Activated CD8-positive, alpha-beta T cell treated with anti-CD3 and anti-CD28 coated beads for 36 hours (primary cell): ENCODE data around the gene CNP. TPM values are rescaled to one million over a fixed set of nuclear protein-coding genes. Genes with fewer than 3 reads are reported as not detected.

ENCODE experiments used
- ATAC-seq: fragments of 200-7000 bp; cut with Tn5 transposase; one replicate; pipeline ENCODE4 v1.10.0; 2021; ENCODE audit warnings: mild to moderate bottlenecking, moderate library complexity
- CTCF ChIA-PET: fragments of 350-600 bp; sonication (Branson Sonifier 250); formaldehyde crosslinking; loops from one replicate; lab custom pipeline; 2021; ENCODE audit warnings: antibody characterized with exemption; lab: Charles Lee
- POLR2A ChIA-PET: fragments of 350-600 bp; sonication (Branson Sonifier 250); formaldehyde crosslinking; loops from one replicate; lab custom pipeline; 2021; ENCODE audit warnings: antibody characterized with exemption; lab: Charles Lee
- DNase-seq: peaks from one replicate; pipeline ENCODE4 v3.0.0-alpha.2; 2020
- H3K27ac Mint-ChIP-seq: one replicate; pipeline ENCODE4 v1.8.0; 2021; ENCODE audit warnings: mild to moderate bottlenecking, mixed read lengths
- H3K27me3 Mint-ChIP-seq: one replicate; pipeline ENCODE4 v1.8.0; 2021; ENCODE audit warnings: mixed read lengths
- H3K36me3 Mint-ChIP-seq: one replicate; pipeline ENCODE4 v1.8.0; 2021; ENCODE audit warnings: low read depth, mixed read lengths
- H3K4me1 Mint-ChIP-seq: one replicate; pipeline ENCODE4 v1.8.0; 2021; ENCODE audit warnings: low read depth, mixed read lengths
- H3K4me3 Mint-ChIP-seq: one replicate; pipeline ENCODE4 v1.8.0; 2021; ENCODE audit warnings: mild to moderate bottlenecking, moderate library complexity, mixed read lengths
- H3K9me3 Mint-ChIP-seq: one replicate; pipeline ENCODE4 v1.8.0; 2021; ENCODE audit warnings: mixed read lengths
- intact Hi-C: fragments of 100-400 bp; cut with micrococcal nuclease; formaldehyde crosslinking; loops from one replicate; pipeline ENCODE4 v1.10.0; 2022
- total RNA-seq, 2 experiments: library from RNA; stranded (reverse); gene quantifications; one replicate each; pipeline ENCODE4 v1.2.3, GENCODE V29; 2021
- TF ChIP-seq, protein P1 (sequence below): fragments of 200-600 bp; IDR thresholded peaks from one replicate; pipeline ENCODE4 v1.8.0; 2022; ENCODE audit warnings: antibody characterized with exemption, mild to moderate bottlenecking

Gene CNP
- total RNA-seq, 2 experiments from 2014 or later: 50.1 to 54.5 TPM

DNA sequence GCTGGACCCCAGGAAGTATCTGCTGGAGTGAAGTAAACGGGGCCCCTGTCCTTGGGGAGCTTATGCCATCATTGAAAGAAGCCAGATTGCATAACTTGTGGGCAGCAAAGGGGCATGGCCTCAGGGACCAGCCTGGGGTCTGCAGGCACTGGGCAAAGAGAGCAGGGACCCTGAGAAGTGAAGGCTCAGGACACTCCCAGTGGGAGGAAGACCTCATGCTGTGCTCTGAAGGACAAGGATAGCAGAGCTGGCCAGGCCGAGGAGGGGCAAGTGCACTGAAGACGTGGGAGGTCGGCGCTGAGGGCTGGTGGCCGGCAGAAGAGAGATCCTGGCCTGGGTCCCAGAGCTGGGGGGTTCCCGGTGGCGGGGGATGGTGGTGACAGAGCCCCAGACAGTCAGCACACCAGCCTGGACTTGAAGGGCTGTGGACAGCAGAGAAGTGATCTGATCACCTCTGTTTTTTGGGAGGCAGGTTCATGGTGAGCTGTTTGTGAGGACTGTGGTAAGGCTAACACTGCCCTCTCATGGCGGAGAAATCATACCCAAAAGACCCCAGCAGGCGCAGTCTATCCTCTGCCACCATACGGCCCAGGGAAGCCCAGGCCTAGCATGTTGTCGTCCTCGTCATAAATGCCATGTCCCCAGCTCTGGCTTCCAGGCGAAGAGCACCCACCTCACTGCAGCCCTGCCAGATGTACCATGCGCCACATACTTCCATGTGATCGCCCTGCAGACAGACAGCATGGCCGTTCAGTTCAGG is 7.1 kb upstream of the CNP start:
- no peak for ATAC-seq
- TF ChIP-seq, protein P1, sequence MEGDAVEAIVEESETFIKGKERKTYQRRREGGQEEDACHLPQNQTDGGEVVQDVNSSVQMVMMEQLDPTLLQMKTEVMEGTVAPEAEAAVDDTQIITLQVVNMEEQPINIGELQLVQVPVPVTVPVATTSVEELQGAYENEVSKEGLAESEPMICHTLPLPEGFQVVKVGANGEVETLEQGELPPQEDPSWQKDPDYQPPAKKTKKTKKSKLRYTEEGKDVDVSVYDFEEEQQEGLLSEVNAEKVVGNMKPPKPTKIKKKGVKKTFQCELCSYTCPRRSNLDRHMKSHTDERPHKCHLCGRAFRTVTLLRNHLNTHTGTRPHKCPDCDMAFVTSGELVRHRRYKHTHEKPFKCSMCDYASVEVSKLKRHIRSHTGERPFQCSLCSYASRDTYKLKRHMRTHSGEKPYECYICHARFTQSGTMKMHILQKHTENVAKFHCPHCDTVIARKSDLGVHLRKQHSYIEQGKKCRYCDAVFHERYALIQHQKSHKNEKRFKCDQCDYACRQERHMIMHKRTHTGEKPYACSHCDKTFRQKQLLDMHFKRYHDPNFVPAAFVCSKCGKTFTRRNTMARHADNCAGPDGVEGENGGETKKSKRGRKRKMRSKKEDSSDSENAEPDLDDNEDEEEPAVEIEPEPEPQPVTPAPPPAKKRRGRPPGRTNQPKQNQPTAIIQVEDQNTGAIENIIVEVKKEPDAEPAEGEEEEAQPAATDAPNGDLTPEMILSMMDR: no peak
- CTCF ChIA-PET: interaction anchor here (0.8 to 1.4 kb wide), 2 partner anchors 23 to 71 kb away, joined by 3 read pairs; no protein-coding TSS in a partner anchor
- Mint-ChIP-seq H3K4me3 (no peak overlapping the region), H3K36me3 (no peaks in the 10 kb centered on the region), H3K27me3 (no peaks in the 10 kb centered on the region), H3K9me3 (no peaks in the 10 kb centered on the region), H3K4me1 (no peaks in the 10 kb centered on the region), H3K27ac (no peak overlapping the region)
- intact Hi-C loops: loop anchor here (5.0 kb wide), 1 partner anchor 158 kb away; no protein-coding TSS in a partner anchor
- POLR2A ChIA-PET: interaction anchor here (1.1 to 1.4 kb wide), 2 partner anchors 13 to 27 kb away, joined by 3 read pairs; no protein-coding TSS in a partner anchor
- DNase-seq: peak; percentile 24

DNA sequence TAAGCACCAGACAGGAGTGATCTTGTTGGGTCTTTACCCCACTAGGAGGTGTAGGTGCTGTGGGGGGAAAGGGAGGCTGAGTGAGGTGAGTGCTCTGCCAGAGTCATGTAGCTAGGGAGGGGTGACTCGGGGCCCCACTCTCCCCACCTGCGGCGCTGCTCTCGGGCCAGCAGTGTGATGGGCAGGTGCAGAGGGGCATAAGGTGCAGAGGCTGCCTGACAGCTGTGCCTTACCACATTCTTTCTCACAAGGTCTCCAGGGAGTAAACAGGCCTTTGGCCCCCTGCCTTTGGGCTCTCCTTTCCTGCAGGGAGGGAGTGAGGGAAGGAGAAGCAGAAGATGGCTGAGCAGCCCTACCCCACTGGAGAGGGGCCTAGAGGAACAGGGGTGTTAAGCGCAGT is 4.5 kb upstream of the CNP start:
- Mint-ChIP-seq H3K27me3 (no peaks in the 10 kb centered on the region), H3K27ac (no peak overlapping the region), H3K9me3 (no peaks in the 10 kb centered on the region), H3K4me3 (no peak overlapping the region), H3K4me1 (peaks cover 13% of the 10 kb centered on the region), H3K36me3 (no peaks in the 10 kb centered on the region)
- DNase-seq (no peak), ATAC-seq (no peak)
- intact Hi-C loops: loop anchor here (5.0 kb wide), 1 partner anchor 155 kb away; no protein-coding TSS in a partner anchor
- POLR2A ChIA-PET: no interaction called here
- CTCF ChIA-PET: interaction anchor here (0.8 to 3.8 kb wide), 14 partner anchors 8 to 168 kb away, joined by 3 to 25 read pairs (median 6); partner anchors contain the start of genes DHX58, DNAJC7, NKIRAS2 and ODAD4
- TF ChIP-seq, protein P1: no peak

GRCh38 chr17:41962768-41963434 is 3.7 kb upstream of the CNP start:
- Mint-ChIP-seq H3K36me3 (peaks cover 1% of the 10 kb centered on the region), H3K4me1 (peaks cover 20% of the 10 kb centered on the region), H3K9me3 (no peaks in the 10 kb centered on the region), H3K4me3 (no peak overlapping the region), H3K27ac (no peak overlapping the region), H3K27me3 (no peaks in the 10 kb centered on the region)
- POLR2A ChIA-PET: interaction anchor here (0.6 to 0.7 kb wide), 3 partner anchors 11 to 590 kb away, joined by 3 to 4 read pairs (median 3); no protein-coding TSS in a partner anchor
- TF ChIP-seq, protein P1: peak; percentile 94
- DNase-seq: peak; percentile 86
- intact Hi-C loops: loop anchor here (5.0 kb wide), 1 partner anchor 154 kb away; no protein-coding TSS in a partner anchor
- CTCF ChIA-PET: interaction anchor here (0.6 to 3.8 kb wide), 37 partner anchors 9 to 306 kb away, joined by 3 to 25 read pairs (median 4); partner anchors contain the start of genes ACLY, DHX58, DNAJC7 and NKIRAS2
- ATAC-seq: peak; percentile 22

GRCh38 chr17:41965694-41966462 is 717 bp upstream of the CNP start:
- peak overlapping the region; percentile 88 for H3K27ac Mint-ChIP-seq
- H3K4me3 Mint-ChIP-seq: peak overlapping the region; percentile 82
- CTCF ChIA-PET: interaction anchor here (0.9 to 3.8 kb wide), 15 partner anchors 10 to 561 kb away, joined by 3 to 13 read pairs (median 4); partner anchors contain the start of genes DHX58, DNAJC7 and ODAD4
- intact Hi-C loops: no loop called here
- peaks cover 11% of the 10 kb centered on the region for H3K36me3 Mint-ChIP-seq
- TF ChIP-seq, protein P1: no peak
- POLR2A ChIA-PET: interaction anchor here (0.7 to 6.0 kb wide), 9 partner anchors 10 to 275 kb away, joined by 3 to 41 read pairs (median 5); partner anchors contain the start of gene DNAJC7
- no peaks in the 10 kb centered on the region for H3K27me3 Mint-ChIP-seq
- ATAC-seq: peak; percentile 59
- peak; percentile 77 for DNase-seq
- peaks cover 35% of the 10 kb centered on the region for H3K4me1 Mint-ChIP-seq
- no peaks in the 10 kb centered on the region for H3K9me3 Mint-ChIP-seq
